ENCODE data around the gene WNT7A.
"Not testable (repeated sequence)": the region's sequence is repeated elsewhere in the genome, so short reads cannot be mapped to it uniquely, and the experiment has no call there.

The WNT7A gene

GRCh38 chr3:13865581-13865980 is 14.3 kb downstream of the WNT7A start:
- no peak for DNase-seq (ENCODE audit: low read depth)

DNA sequence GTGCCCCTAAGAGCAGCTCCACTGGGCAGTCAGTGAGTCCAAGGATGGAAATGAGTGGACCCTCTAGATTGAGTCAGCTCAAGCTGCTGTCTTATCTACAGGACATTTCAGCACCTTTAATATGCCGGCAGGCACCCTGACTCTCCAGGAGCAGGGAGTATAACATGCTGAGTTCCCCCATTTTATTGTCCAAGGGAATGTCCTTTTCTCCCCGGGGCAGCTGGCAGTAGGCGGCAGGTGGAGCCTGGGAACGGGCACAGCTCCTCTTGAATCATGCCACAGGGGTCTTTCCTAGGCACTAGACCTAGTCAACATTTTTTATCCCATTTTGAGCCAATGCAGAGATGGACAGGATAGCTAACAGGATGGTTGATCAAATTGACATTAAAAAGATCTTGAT is 14.8 kb downstream of the WNT7A start:
- DNase-seq (ENCODE audit: low read depth) = no peak

DNA sequence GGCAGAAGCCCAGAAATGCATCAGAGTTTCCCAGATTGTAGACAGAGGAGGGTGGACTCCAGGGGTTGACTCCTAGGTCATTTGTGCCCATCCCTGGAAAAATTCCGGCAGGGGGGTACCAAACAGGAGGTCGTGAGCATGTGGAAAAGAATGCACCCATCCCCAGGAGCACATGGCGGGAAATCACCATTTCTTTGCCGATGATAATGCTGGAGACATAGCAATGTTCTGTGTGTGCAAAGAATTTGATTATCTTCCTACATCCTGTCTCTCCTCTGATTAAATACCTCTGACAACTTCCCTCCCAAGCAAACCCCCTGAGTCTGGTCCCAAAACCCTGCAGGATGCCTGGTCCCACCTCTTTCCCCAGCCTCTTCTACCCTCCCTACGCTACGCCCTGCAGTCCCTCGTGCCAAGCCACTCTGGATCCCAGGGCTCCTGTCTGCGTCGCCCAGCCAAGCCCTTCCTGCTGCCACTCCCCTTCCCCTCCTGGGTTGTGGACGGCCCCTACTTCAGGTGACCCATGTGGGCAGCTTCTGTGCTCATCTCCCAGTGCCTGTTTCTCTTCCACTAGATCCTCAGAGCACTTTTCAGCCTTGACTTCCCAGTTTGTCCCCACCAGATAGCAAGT is 15.8 kb downstream of the WNT7A start:
- no peak for DNase-seq (ENCODE audit: low read depth)

GRCh38 chr3:13863382-13863952 is 16.4 kb downstream of the WNT7A start:
- DNase-seq (ENCODE audit: low read depth) = no peak

DNA sequence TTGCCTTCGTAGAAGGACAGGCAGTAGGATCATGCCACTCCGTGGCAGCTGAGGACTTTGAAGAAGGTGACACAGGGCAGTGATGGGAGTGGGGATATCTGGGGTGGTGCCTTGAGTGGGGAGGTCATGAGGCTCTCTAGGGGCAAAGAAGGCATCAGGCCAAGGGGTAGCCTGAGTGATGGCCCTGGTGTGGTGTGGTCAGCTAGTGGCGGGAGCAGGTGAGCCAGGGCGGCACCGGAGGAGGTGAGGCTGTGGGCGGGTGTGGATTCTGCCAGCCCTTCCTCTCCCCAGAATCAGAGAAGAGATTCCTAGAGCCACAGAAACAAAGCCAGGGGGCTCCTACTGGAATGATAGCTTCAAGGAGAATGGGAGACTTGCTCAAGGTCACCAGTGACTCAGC is 18.4 kb downstream of the WNT7A start:
- DNase-seq (ENCODE audit: low read depth) = no peak

DNA sequence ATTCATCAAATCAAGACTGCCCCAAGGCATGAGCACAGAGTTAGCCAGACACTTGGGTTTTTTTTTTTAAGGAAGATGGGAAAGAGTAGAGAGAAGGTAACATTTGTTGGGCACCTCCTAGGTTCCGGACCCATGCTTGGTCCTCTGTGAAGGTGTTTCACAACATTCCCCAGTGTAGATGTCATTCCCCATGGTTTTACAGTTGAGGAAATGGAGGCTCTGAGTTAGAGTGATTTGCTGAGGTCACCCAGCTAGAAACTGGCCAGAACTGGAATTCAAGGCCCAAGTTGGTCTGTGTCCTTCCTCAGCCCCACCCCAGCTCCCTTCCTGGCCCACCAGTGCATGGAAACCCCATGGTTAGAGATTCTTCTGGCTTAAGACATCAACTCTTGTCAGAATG is 19.9 kb downstream of the WNT7A start:
- DNase-seq (ENCODE audit: low read depth) = no peak

GRCh38 chr3:13858768-13859520 is 20.9 kb downstream of the WNT7A start:
- no peak for DNase-seq (ENCODE audit: low read depth)

GRCh38 chr3:13857702-13858380 is 22.0 kb downstream of the WNT7A start:
- DNase-seq (ENCODE audit: low read depth) = no peak

- not testable (repeated sequence) for DNase-seq (ENCODE audit: low read depth)
Measured at GRCh38 chr3:13856628-13857027, 23.2 kb downstream of the WNT7A start.

GRCh38 chr3:13856006-13856405 is 23.9 kb downstream of the WNT7A start:
- DNase-seq (ENCODE audit: low read depth) = no peak

GRCh38 chr3:13854492-13854891 is 25.4 kb downstream of the WNT7A start:
- no peak for DNase-seq (ENCODE audit: low read depth)

GRCh38 chr3:13853978-13854296 is 25.9 kb downstream of the WNT7A start:
- DNase-seq (ENCODE audit: low read depth) = no peak

DNA sequence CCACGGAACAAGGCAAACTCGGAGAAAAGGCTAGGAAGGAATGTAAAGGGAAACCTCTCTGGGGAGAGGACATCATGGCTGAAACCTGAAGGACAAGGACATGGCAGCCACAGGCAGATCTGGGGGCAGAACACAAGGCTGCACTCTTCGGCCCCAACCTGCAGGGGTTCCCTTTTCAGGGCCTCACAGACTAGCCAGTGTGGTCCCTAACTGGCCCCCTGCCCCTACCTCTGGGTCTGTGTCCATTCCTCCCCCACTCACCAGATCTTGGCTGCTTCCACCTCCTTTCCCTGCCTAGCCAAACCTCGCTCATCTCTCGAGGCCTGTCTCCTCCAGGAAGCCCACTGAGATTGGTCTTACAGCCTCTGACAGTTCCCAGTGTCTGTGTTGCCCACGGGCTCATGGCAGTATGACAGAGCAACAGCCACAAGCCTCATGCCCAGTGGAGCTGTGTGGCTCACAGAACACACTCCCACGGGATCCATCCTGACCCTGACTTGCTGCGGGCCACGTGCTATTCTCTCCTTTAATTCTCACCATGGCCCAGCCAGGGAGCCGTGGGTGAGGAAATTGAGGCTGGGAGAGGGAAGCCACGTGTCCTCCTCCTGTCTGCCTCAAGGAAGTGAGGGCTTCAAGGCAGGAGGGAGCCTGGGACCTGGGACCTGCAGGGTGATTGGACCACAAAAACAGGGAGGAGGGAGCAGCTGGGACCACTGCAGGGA is 26.5 kb downstream of the WNT7A start:
- no peak for DNase-seq (ENCODE audit: low read depth)

- no peak for DNase-seq (ENCODE audit: low read depth)
Measured at GRCh38 chr3:13852638-13853009, 27.2 kb downstream of the WNT7A start.

- DNase-seq (ENCODE audit: low read depth) = no peak
Measured at GRCh38 chr3:13851997-13852637, 27.8 kb downstream of the WNT7A start.

- no peak for DNase-seq (ENCODE audit: low read depth)
Measured at GRCh38 chr3:13851091-13851849, 28.6 kb downstream of the WNT7A start.

DNA sequence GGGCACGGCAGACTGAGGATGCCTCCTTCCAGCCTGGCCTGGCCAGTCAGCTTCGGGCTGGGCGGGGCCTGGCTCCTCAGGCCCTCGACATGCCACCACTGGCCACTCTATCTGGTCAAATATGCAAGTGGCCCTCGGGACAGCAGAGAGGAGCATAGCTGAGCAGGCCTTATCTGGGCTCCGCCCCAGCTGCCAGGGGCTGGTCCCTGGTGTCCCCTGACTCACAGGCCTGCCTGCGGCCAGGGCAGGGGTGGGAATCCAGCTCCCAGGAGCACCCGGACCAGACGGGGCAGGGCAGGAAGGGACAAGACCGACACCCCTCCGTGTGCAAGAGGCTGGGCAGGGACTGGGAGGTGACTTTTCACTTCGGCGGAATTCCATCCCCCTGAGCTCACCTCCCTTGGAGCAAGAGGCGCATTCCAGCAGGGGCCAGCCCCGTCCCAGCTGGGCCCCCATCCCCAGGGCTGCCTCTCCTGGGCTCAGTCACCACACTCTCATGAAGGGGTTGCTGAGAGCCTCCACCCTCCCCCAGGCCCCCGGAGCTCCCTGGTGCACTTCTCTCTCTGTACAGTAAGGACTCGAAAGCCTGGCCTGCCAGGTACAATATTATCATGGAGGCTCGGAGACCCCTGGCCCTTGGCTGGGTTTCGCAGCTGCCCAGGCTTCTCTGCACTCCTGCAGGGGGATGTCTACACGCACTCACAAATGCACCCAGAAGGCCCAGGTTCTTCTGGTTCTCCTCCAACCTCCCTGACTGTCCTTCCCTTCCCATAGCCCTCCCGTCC is 29.5 kb downstream of the WNT7A start:
- DNase-seq (ENCODE audit: low read depth) = no peak

DNA sequence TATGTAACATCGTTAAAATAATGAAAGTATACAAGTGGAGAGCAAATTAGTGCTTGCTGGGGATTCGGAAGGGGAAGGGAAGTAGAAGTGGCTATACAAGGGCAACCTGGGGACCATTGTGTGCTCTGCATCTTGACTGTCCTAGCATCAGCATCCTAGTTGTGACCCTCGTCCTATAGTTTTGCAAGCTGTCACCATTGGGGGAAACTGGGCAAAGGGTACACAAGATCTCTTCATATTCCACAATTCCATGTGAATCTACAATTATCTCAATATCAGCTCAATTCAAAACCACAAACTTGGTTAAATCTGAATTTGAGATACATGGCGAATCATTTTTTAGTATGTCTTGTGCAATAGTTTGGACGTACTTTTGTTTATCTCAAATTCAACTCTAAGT is 30.9 kb downstream of the WNT7A start:
- no peak for DNase-seq (ENCODE audit: low read depth)

DNA sequence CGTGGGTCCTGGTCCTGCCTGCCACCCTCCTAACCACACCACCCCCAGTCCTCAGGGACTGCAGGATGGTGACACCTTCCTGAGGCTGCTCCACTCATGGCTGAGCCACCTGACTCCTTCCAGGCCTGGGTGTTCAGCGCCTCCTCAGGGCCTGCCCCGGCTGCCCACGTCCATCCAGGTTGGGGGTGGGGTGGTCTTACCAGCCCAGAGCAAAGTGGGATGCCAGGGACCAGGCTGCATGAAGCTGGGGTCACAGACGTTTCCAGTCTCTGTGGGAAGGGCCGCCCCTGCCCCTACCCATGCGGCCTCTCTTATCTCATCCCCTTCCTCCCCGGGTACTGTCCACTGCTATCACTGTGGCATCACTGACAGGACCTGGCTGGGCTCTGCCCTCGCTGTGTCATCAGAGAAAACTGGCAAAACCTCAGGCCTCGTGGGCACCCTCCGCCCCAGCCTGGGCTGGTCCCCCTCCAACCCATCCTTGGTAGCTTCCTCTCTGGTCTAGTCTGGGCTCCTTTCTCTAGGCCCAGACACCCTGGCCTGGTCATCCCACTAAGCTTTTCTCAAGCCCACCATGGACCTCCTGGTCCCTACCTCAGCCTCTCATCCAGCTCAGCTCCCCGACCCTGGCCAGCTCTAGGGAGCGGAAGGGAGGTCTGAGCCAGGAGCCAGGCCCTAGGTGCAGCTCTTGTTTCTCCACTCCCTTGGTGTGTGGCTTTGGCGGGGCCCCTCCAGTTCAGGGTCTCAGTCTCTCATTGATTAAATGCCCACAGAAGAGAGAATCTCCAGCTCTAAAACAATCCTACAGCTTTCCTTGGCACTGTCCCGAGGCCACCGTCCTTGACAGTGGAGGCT is 32.9 kb downstream of the WNT7A start:
- no peak for DNase-seq (ENCODE audit: low read depth)
